ENCODE data around the gene HSCB. TPM values are rescaled to one million over a fixed set of nuclear protein-coding genes. Genes with fewer than 3 reads are reported as not detected.

Gene HSCB
- total and polyA plus RNA-seq, 7 donors = 16.6 to 67.5 (median 29.9) TPM

GRCh38 chr22:28728621-28729313 lies 13.1 kb upstream of the HSCB start:
- no peak for DNase-seq
- H3K9me3 ChIP-seq = no peaks in the 10 kb centered on the region
- no peaks in the 10 kb centered on the region for H3K27me3 ChIP-seq
- H3K4me3 ChIP-seq = no peak overlapping the region
- TF ChIP-seq POLR2AphosphoS5 (IDR thresholded peaks at IDR 0.05) = no peak
- TF ChIP-seq, protein P1, sequence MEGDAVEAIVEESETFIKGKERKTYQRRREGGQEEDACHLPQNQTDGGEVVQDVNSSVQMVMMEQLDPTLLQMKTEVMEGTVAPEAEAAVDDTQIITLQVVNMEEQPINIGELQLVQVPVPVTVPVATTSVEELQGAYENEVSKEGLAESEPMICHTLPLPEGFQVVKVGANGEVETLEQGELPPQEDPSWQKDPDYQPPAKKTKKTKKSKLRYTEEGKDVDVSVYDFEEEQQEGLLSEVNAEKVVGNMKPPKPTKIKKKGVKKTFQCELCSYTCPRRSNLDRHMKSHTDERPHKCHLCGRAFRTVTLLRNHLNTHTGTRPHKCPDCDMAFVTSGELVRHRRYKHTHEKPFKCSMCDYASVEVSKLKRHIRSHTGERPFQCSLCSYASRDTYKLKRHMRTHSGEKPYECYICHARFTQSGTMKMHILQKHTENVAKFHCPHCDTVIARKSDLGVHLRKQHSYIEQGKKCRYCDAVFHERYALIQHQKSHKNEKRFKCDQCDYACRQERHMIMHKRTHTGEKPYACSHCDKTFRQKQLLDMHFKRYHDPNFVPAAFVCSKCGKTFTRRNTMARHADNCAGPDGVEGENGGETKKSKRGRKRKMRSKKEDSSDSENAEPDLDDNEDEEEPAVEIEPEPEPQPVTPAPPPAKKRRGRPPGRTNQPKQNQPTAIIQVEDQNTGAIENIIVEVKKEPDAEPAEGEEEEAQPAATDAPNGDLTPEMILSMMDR (IDR thresholded peaks at IDR 0.05) = no peak
- TF ChIP-seq EP300 (IDR thresholded peaks at IDR 0.05) = no peak
- no peak for TF ChIP-seq POLR2A (IDR thresholded peaks at IDR 0.05)
- H3K27ac ChIP-seq = no peak overlapping the region
- WGBS, 2 donors = 91 to 95% methylated on average over 10 of the region's 10 CpGs
- no peaks in the 10 kb centered on the region for H3K36me3 ChIP-seq
- H3K4me1 ChIP-seq = no peaks in the 10 kb centered on the region
- intact Hi-C loops (cut with DNase I) = no loop called here

GRCh38 chr22:28730179-28730578 lies 11.7 kb upstream of the HSCB start:
- WGBS, 2 donors = 85 to 90% methylated on average over 3 of the region's 3 CpGs
- no peak overlapping the region for H3K27ac ChIP-seq
- no peaks in the 10 kb centered on the region for H3K4me1 ChIP-seq
- H3K36me3 ChIP-seq = no peaks in the 10 kb centered on the region
- DNase-seq = no peak
- intact Hi-C loops (cut with DNase I) = no loop called here
- no peaks in the 10 kb centered on the region for H3K9me3 ChIP-seq
- H3K27me3 ChIP-seq = no peaks in the 10 kb centered on the region
- H3K4me3 ChIP-seq = no peak overlapping the region
- TF ChIP-seq EP300 (IDR thresholded peaks at IDR 0.05) = no peak
- TF ChIP-seq, protein P1 (IDR thresholded peaks at IDR 0.05) = no peak
- no peak for TF ChIP-seq POLR2AphosphoS5 (IDR thresholded peaks at IDR 0.05)
- no peak for TF ChIP-seq POLR2A (IDR thresholded peaks at IDR 0.05)

GRCh38 chr22:28734393-28734792 lies 7.4 kb upstream of the HSCB start:
- no peak for DNase-seq
- Histone ChIP-seq H3K9me3 (no peaks in the 10 kb centered on the region), H3K27me3 (no peaks in the 10 kb centered on the region), H3K36me3 (no peaks in the 10 kb centered on the region), H3K27ac (no peak overlapping the region), H3K4me3 (no peak overlapping the region), H3K4me1 (no peaks in the 10 kb centered on the region)
- intact Hi-C loops (cut with DNase I) = no loop called here
- TF ChIP-seq POLR2AphosphoS5 (IDR thresholded peaks at IDR 0.05) = no peak
- no peak for TF ChIP-seq EP300 (IDR thresholded peaks at IDR 0.05)
- TF ChIP-seq, protein P1 (IDR thresholded peaks at IDR 0.05) = no peak
- TF ChIP-seq POLR2A (IDR thresholded peaks at IDR 0.05) = no peak
- 95 to 96% methylated on average over 6 of the region's 6 CpGs for WGBS, 2 donors

- intact Hi-C loops (cut with DNase I) = no loop called here
- H3K27ac ChIP-seq = no peak overlapping the region
- H3K9me3 ChIP-seq = no peaks in the 10 kb centered on the region
- peaks cover 0 to 6% (median 3%) of the 10 kb centered on the region in 4 donors for H3K4me1 ChIP-seq
- H3K36me3 ChIP-seq = no peaks in the 10 kb centered on the region
- H3K27me3 ChIP-seq = no peaks in the 10 kb centered on the region
- TF ChIP-seq, protein P1 (IDR thresholded peaks at IDR 0.05) = no peak
- TF ChIP-seq POLR2AphosphoS5 (IDR thresholded peaks at IDR 0.05) = no peak
- TF ChIP-seq EP300 (IDR thresholded peaks at IDR 0.05) = no peak
- TF ChIP-seq POLR2A (IDR thresholded peaks at IDR 0.05) = no peak
- no peak for DNase-seq
- no peak overlapping the region for H3K4me3 ChIP-seq
- 82 to 89% methylated on average over 7 of the region's 7 CpGs for WGBS, 2 donors
Observed at GRCh38 chr22:28736301-28737155, 5.3 kb upstream of the HSCB start.

All from sigmoid colon (tissue), 7 donors.